Measurements from ENCODE around the gene STK38L.

The STK38L gene

DNA sequence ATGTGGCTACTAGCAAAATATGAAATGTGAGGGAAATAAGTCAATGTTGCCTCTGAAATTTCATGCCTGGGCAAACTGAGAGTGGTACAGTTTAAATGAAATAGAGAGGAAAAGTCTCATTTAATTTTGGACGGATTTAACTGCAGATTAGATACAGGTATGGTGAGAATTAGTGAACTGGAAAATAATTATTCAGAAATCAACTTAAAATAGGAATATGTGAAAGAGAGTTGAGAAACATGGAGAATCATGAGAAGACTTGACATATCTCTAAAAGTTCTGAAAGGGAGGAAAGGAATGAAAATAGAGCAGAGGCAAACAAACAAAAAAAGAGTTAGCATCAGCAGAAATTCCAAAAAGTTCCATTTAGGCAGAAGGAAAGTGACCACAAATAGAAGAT lies 55.0 kb downstream of the STK38L start:
- Histone ChIP-seq H3K36me3 (ENCODE audit: insufficient read depth, low read length) (0 out of 2 replicates have a peak, but pooled peaks cover 4% of the 10 kb centered on the region), H3K4me1 (ENCODE audit: insufficient read depth, low read length) (no peaks in the 10 kb centered on the region)

DNA sequence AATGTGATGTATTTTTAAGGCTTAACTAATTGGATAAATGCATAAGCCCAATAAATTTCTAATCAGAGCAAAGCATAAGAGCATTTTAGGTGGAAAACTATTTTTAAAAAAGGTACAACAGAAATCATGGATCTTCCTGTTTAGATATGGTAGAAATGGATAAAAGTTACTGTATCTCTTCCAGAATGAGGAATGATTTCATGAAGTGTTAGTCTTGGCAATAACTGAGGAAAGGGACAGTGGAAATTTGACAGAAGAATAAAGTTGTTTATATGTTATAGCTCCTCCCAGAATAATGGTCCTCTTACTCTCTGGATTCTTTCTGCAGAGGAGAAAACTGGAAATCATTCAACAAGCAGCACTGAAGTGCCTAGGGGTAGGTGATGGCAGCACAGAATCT lies 56.1 kb downstream of the STK38L start:
- Histone ChIP-seq H3K9ac (ENCODE audit: low read depth, low read length) (no peak overlapping the region), H3K4me1 (ENCODE audit: insufficient read depth, low read length) (no peaks in the 10 kb centered on the region), H3K36me3 (ENCODE audit: insufficient read depth, low read length) (0 out of 2 replicates have a peak, but pooled peaks cover 4% of the 10 kb centered on the region), H3K9me3 (ENCODE audit: control insufficient read depth, insufficient read depth, low read length) (no peaks in the 10 kb centered on the region)

More for the DNA sequence above, 55.0 kb downstream of the STK38L start:
- Histone ChIP-seq H3K9me3 (ENCODE audit: control insufficient read depth, insufficient read depth, low read length) (no peaks in the 10 kb centered on the region), H3K9ac (ENCODE audit: low read depth, low read length) (no peak overlapping the region)

GRCh38 chr12:27303139-27304111 lies 59.3 kb downstream of the STK38L start:
- Histone ChIP-seq H3K9ac (ENCODE audit: low read depth, low read length) (no peak overlapping the region), H3K4me1 (ENCODE audit: insufficient read depth, low read length) (no peaks in the 10 kb centered on the region), H3K36me3 (ENCODE audit: insufficient read depth, low read length) (0 out of 2 replicates have a peak, but pooled peaks cover 4% of the 10 kb centered on the region), H3K9me3 (ENCODE audit: control insufficient read depth, insufficient read depth, low read length) (no peaks in the 10 kb centered on the region)

DNA sequence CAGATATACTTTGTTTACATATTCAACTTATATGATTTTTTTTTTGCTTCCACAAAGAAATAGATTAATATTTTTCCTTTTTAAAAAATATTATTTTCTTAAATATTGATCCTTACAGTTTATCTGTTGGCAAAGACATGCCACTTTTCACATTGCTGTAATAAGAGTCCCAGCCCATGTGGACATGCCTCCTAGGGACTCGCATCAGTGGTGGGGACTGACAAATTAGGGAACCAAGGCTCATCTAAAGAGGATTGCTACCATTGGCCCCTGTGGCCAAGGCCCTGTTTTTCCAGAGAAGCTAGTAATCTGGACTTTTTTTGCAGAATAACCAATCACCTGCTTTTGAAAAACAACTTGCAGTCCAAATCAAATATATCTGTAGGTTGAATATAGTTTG lies 60.8 kb downstream of the STK38L start:
- Histone ChIP-seq H3K4me1 (ENCODE audit: insufficient read depth, low read length) (no peaks in the 10 kb centered on the region), H3K9ac (ENCODE audit: low read depth, low read length) (no peak overlapping the region), H3K36me3 (ENCODE audit: insufficient read depth, low read length) (0 out of 2 replicates have a peak, but pooled peaks cover 4% of the 10 kb centered on the region), H3K9me3 (ENCODE audit: control insufficient read depth, insufficient read depth, low read length) (no peaks in the 10 kb centered on the region)

- Histone ChIP-seq H3K9ac (ENCODE audit: low read depth, low read length) (no peak overlapping the region), H3K4me1 (ENCODE audit: insufficient read depth, low read length) (no peaks in the 10 kb centered on the region), H3K9me3 (ENCODE audit: control insufficient read depth, insufficient read depth, low read length) (no peaks in the 10 kb centered on the region), H3K36me3 (ENCODE audit: insufficient read depth, low read length) (0 out of 2 replicates have a peak, but pooled peaks cover 4% of the 10 kb centered on the region)
These were observed 61.8 kb downstream of the STK38L start for GRCh38 chr12:27305673-27306456.

DNA sequence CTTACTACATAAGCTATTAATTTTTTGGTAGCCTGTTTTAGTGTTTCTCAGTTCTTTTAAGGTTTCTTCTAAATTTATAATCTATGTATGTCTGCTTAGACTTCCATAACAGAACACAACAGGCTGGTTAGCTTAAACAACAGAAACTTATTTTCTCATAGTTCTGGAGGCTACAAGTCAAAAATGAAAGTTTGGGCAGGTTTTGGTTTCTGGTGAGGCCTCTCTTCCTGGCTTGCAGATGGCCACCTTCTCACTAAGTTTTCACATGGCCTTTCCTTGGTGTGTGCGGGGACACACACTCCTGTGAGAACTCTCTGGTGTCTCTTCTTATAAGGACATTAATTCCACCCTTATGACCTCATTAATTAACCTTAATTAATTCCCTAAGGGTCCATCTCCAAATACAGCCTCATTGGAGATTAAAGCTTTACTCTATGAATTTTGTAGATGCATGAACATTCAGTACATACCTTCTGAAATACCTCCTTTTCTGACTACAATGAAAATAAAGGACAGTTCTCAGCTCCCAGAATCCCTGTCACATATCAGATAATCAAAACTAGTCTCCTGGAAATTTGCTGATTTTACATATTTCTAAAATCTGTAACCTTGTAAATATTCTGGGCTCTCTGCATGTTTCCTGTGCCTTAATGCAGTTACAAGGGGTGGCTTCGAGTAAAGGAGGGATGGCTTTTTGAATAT lies 65.4 kb downstream of the STK38L start:
- 0 out of 2 replicates have a peak, but pooled peaks cover 4% of the 10 kb centered on the region for H3K36me3 ChIP-seq (ENCODE audit: insufficient read depth, low read length)
- H3K9ac ChIP-seq (ENCODE audit: low read depth, low read length) = no peak overlapping the region
- no peaks in the 10 kb centered on the region for H3K9me3 ChIP-seq (ENCODE audit: control insufficient read depth, insufficient read depth, low read length)
- no peaks in the 10 kb centered on the region for H3K4me1 ChIP-seq (ENCODE audit: insufficient read depth, low read length)

DNA sequence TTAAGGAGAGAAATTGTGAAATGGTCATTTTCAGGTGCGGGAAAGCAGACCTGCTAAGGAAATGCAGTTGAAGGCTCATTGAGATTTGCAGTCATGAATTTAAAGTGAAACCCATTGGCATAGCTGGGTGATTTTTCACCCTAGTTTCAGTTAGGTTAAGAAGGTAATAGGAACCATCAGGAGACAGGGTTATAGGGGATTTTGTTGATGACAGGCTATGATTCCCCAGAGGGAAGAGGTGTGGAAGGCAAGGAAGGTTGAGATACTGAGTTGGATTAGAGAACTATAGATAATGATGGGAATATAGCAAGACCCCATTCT lies 65.9 kb downstream of the STK38L start:
- H3K9me3 ChIP-seq (ENCODE audit: control insufficient read depth, insufficient read depth, low read length) = no peaks in the 10 kb centered on the region
- 0 out of 2 replicates have a peak, but pooled peaks cover 4% of the 10 kb centered on the region for H3K36me3 ChIP-seq (ENCODE audit: insufficient read depth, low read length)
- no peaks in the 10 kb centered on the region for H3K4me1 ChIP-seq (ENCODE audit: insufficient read depth, low read length)
- no peak overlapping the region for H3K9ac ChIP-seq (ENCODE audit: low read depth, low read length)

DNA sequence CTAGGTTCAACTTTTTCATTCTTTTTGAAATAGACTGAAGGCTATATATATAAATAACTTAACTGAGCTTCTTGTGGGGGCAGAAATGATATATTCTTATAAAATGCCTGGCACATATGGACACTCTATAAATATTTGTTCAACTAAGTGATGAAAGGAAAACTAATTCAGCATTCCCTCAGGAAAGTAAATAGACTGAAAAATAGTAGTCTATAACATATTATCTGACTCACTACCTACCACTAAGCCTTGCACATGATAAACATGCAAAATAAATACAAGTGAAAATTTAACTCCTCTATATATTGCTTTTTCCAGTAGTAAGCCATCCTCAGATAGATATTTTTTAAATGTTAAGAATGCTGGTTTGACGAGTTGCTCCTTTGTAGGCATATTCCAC lies 72.9 kb downstream of the STK38L start:
- no peak overlapping the region for H3K9ac ChIP-seq (ENCODE audit: low read depth, low read length)
- H3K36me3 ChIP-seq (ENCODE audit: insufficient read depth, low read length) = no peaks in the 10 kb centered on the region; the same call in 1 of the 2 replicates
- no peaks in the 10 kb centered on the region for H3K9me3 ChIP-seq (ENCODE audit: control insufficient read depth, insufficient read depth, low read length)
- H3K4me1 ChIP-seq (ENCODE audit: insufficient read depth, low read length) = no peaks in the 10 kb centered on the region

- Histone ChIP-seq H3K36me3 (ENCODE audit: insufficient read depth, low read length) (no peaks in the 10 kb centered on the region; the same call in 1 of the 2 replicates), H3K9ac (ENCODE audit: low read depth, low read length) (no peak overlapping the region), H3K9me3 (ENCODE audit: control insufficient read depth, insufficient read depth, low read length) (no peaks in the 10 kb centered on the region), H3K4me1 (ENCODE audit: insufficient read depth, low read length) (no peaks in the 10 kb centered on the region)
These were observed 75.3 kb downstream of the STK38L start for GRCh38 chr12:27319409-27319808.

DNA sequence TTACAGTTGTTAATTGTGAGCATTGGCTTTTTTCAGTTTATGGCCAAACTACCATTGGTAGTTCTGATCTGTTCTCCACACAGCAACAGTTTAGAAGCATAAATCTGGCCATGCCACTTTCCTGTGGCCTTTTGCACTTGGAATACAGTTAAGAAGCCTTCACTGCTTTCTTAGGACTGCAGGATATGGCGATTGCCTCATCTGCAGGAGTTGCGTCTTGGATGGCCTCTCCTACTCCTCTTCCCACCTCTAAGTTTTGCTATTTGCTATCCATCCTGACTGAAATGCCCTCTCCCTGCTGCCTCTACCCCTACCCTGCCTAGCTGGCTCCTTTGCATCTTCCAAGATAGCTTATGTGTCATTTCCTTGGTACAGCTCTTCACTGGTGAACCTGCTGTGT lies 75.8 kb downstream of the STK38L start:
- Histone ChIP-seq H3K9me3 (ENCODE audit: control insufficient read depth, insufficient read depth, low read length) (no peaks in the 10 kb centered on the region), H3K36me3 (ENCODE audit: insufficient read depth, low read length) (no peaks in the 10 kb centered on the region; the same call in 1 of the 2 replicates), H3K4me1 (ENCODE audit: insufficient read depth, low read length) (no peaks in the 10 kb centered on the region), H3K9ac (ENCODE audit: low read depth, low read length) (no peak overlapping the region)

GRCh38 chr12:27324530-27324929 lies 80.4 kb downstream of the STK38L start:
- Histone ChIP-seq H3K36me3 (ENCODE audit: insufficient read depth, low read length) (no peaks in the 10 kb centered on the region), H3K9ac (ENCODE audit: low read depth, low read length) (no peak overlapping the region), H3K9me3 (ENCODE audit: control insufficient read depth, insufficient read depth, low read length) (no peaks in the 10 kb centered on the region), H3K4me1 (ENCODE audit: insufficient read depth, low read length) (no peaks in the 10 kb centered on the region)

DNA sequence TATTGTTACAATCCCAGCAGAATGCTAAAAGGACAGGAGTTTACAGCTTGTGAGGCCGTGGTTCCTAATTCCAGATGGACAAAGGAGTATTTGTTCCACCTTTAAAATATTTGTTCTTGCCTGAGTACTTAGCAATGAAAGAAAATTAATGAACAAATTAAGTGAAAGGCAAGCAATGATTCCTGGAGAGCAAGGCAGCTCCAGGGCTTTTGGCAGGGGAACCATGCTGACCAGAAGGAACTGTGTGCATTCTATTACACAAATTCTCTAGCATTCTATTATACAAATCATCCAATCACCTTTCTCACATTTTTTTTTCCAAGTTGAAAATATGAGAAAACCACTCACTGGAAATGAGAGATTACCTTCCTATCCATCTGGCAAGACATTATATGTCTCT lies 86.8 kb downstream of the STK38L start:
- no peak overlapping the region for H3K9ac ChIP-seq (ENCODE audit: low read depth, low read length)
- H3K36me3 ChIP-seq (ENCODE audit: insufficient read depth, low read length) = no peaks in the 10 kb centered on the region
- no peaks in the 10 kb centered on the region for H3K9me3 ChIP-seq (ENCODE audit: control insufficient read depth, insufficient read depth, low read length)
- peaks cover 10% of the 10 kb centered on the region for H3K4me1 ChIP-seq (ENCODE audit: insufficient read depth, low read length)

GRCh38 chr12:27331291-27331926 lies 87.3 kb downstream of the STK38L start:
- no peaks in the 10 kb centered on the region for H3K9me3 ChIP-seq (ENCODE audit: control insufficient read depth, insufficient read depth, low read length)
- peaks cover 10% of the 10 kb centered on the region for H3K4me1 ChIP-seq (ENCODE audit: insufficient read depth, low read length)
- peak overlapping the region; percentile 84; the same call in 1 of the 2 replicates for H3K9ac ChIP-seq (ENCODE audit: low read depth, low read length)

DNA sequence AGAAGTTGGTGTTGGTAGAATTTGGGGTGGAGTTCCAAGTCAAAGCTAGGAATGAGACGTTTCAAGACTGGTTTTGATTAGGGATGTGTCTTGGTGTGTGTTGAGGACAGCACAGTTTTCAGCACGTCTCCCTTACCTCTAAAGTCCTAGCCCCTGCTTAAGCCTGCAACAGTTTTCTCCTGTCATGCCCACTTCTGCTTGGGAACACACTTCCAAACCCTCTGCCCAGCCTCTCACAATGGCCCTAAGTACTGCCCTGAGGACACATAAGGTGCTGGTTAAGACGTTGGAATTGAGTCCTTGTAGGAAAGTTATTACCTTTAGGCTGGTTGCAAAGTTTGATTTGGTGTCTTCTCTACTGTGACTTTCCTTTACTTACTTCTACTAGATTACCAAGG lies 87.8 kb downstream of the STK38L start:
- Histone ChIP-seq H3K9me3 (ENCODE audit: control insufficient read depth, insufficient read depth, low read length) (no peaks in the 10 kb centered on the region), H3K4me1 (ENCODE audit: insufficient read depth, low read length) (peaks cover 10% of the 10 kb centered on the region), H3K36me3 (ENCODE audit: insufficient read depth, low read length) (no peaks in the 10 kb centered on the region), H3K9ac (ENCODE audit: low read depth, low read length) (peak overlapping the region; percentile 84)

More at GRCh38 chr12:27331291-27331926, 87.3 kb downstream of the STK38L start:
- H3K36me3 ChIP-seq (ENCODE audit: insufficient read depth, low read length) = no peaks in the 10 kb centered on the region

All from ES-I3 (cell line).